HG03095 (cell line): ENCODE data around the gene CORO1C.

Source experiments
- ATAC-seq: cut with Tn5 transposase; IDR thresholded peaks from one replicate; pipeline ENCODE4 v1.9.1; 2021; ENCODE audit warnings: moderate library complexity; ENCODE audit not compliant: unreplicated experiment

CORO1C gene

DNA sequence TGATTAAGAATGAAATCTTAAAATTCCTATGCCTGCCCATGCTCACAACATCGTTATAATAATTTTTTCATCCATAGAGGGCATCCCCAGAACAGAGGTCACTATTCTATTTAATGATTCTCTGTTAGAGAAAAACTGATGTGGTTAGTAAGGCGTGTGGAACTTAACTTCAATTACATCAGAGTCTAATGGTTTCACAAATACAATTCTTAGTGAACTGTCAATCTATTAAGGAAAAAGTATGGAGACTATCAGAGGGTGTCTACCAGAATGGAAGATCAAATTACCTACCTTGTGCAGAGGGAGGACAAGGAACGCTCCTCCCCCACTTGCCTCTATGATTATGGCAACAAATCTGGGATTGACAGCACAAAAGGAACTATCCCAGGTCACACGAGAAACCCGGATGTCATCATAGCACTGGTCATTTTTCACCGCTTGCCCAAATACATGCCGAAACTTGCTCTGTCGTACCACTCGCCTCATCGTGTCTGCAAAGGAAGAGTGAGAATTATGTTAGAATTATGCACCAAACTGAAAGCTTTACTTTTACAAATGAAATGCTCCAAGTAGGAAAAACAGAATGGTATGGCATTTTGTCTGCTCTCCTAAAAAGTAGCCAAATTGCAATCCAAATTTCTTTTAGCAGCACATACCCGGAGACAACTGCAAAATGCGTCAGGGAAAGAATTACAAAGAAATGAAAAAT is 30.3 kb downstream of the CORO1C start:
- no peak for ATAC-seq

DNA sequence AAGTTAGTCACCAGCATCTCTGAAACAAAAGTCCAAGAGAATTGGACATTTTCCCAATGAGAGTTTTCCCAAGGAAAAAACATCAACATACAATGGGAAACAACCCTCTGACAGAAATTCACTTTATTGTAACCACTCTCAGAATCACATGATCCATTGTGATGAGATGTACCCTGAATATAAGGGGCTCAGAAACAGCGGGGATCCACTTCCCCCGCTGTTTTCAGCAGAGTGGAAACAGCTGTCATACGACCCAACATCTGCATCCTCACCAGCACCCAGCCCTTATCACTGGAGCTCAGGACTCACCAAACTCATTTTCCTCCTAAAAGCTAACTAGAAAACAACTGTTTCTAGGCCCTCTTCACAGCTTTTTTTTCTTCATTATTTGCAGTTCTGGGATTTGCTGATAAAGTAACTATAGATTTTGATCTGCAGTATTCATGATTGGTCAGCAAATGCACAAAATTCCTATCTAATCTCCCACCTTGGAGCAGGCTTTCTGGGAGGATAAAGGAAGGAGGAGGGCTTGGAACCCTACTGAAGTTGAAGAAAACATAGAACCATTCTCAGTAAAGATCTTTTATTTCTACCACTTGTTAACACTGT is 31.3 kb downstream of the CORO1C start:
- ATAC-seq, result no peak

DNA sequence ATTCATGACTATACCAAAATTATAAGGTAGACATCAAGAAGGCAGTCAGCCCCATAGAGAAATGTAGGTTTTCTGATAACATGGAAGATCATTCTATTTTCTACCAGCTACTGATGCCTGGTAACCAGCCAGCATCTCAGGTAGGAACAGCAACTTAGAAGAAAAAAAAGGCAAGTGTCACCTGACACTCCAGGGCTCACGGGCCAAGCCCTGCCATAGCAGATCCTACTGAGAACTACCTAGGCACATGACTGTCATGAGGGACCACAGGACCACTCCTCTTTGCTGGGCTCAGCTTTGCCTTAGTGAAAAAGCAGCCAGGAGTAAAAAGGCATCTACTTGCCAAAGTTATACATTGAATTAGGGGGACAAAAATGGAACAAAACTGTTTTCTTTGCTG is 33.4 kb downstream of the CORO1C start:
- no peak for ATAC-seq

DNA sequence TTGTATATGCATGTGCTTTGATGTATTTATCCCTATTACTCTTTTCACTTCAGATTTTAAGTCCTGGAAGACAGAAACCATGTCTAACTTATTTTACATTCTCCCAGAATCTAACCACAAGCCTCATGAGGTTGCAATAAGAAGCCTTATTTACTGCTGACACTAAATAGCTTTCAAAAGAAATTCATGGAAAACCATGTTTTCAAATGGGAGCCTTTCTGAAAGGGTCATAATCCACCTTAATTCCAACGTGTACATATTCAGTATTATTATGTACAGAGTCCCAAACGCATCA is 34.4 kb downstream of the CORO1C start:
- ATAC-seq, result no peak

DNA sequence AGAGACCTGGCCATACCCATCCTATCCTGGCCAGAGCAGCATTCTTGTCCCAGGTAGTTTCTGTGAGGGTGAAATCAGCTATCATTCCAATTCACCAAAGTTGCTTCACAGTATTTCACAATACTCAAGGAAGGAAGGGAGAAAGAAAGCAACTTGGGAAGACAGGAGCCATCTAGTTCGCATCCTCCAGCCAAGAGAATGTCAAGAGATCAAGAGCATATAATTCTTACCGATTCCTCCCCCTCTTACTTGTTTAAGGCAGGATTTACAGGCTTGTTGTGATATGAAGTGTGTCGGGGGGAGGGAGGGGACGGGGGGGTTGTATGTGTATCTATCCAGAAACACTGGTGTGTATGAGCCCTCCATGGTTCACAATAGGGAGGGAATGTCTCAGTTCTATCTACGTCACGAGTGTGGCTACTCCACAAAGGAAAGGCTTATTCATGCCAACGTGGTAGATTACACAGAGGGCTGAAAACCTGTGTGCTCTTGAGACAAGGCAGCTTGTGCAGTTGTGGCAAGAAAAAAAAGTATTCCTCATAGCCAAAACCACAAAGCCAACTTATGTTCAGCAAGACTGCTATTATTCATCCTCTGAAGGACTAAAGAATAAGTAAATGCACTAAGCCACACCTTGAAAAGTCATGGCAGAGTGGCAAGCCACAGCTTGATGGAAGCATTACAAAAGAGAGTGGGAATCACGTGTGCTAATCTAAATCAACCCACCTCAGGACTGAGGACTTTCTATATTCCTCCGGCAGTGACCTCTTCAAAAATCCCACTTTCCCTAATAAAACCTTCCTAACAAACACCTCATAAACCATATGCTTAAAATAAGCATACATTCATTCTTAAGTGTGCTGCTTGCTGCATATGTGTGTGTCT is 35.0 kb downstream of the CORO1C start:
- ATAC-seq, result no peak

DNA sequence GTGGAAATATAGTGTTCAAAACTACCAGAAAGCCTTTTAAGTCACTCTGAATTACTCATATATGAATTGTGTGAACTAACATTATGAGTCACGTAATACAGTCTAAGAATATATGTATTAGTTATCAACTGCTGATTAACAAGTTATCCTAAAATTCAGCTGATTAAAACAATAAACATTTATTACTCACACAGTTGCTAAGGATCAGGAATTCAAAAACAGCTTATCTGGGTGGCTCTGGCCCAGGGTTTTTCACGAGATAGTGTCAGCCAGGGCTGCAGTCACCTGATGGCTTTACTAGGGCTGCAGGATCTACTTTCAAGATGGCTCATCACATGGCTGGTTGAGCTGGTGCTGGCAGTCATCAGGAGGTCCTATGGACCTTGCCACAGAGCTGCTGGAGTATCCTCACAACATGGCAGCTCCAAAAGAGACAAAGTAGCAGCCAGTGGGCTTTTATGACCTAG is 36.5 kb downstream of the CORO1C start:
- ATAC-seq, result no peak

DNA sequence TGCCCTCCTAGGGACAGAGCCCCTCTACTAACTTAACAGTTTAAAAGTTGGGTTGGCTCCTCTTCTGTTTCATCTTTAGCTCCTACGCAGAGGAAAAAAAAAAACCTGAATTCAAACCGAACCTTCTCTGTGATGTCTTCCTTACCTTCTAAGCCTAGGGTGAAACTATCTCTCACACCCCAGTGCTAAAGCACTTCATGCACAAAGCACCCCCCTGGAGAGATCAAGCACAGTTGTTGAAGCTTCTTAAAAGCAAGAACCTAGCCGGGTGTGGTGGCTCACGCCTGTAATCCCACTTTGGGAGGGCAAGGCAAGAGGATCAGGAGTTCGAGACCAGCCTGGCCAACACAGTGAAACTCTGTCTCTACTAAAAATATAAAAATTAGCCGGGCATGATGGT is 37.6 kb downstream of the CORO1C start:
- ATAC-seq, result no peak

DNA sequence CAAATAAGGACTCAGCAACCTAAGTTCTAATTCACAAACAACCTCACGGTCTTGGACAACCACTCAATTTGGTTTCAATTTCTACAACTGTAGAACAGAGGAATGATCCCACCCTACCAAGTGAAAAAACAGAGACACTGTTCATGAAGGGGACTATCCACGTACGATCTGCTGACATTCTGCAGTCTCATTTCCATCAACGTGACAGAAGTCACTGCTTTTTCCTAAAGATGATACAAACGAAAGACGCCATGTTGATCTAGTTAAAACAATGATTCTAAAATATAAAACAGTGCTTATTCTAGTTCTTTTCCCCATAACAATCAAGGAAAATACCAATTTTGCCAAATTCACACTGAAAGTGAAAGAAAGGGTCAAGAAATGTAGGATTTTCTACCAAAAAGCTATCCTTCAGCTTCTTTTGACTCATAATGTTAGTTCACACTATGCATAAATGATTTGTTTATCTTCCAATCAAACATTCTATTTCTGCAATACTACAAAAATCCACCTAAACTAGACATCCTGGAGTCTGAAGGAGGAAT is 38.1 kb downstream of the CORO1C start:
- no peak for ATAC-seq

DNA sequence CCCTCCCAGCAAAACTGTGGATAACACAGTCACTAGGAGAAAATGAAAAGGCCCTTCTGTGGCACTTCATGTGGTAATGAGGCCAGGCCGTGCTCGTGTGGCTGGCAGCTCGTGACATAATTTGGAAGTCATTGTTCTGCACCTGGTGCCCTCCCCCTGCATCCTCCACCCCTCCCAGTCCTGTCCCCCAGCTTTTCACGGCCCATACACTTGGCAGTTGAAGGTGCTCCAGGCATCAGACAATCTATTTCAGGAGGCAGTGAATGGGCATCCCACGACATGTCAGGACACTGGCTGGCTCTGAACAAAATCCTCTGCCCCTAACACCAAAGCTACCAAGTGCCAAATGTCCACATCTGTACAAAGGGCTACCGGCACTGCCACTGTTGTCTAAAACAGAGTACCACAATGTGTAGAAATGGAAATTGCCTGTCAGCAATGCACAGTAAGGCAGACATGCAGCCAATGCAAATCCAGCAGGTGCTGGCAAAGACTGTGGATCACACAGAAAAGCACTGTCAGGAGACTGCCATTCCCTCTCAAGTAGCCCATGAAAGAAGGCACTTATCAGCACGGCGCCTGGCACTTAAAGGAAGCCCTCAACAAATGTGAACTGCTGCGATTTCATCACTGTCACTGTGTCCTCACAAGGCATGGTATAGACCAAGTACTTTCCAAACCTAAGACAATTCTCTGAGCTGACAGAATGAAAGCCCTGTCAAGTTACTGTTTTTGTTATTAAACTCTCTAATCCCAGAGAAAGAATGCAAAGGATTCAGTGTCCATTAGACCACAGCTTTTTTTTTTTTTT is 39.1 kb downstream of the CORO1C start:
- ATAC-seq, result no peak

DNA sequence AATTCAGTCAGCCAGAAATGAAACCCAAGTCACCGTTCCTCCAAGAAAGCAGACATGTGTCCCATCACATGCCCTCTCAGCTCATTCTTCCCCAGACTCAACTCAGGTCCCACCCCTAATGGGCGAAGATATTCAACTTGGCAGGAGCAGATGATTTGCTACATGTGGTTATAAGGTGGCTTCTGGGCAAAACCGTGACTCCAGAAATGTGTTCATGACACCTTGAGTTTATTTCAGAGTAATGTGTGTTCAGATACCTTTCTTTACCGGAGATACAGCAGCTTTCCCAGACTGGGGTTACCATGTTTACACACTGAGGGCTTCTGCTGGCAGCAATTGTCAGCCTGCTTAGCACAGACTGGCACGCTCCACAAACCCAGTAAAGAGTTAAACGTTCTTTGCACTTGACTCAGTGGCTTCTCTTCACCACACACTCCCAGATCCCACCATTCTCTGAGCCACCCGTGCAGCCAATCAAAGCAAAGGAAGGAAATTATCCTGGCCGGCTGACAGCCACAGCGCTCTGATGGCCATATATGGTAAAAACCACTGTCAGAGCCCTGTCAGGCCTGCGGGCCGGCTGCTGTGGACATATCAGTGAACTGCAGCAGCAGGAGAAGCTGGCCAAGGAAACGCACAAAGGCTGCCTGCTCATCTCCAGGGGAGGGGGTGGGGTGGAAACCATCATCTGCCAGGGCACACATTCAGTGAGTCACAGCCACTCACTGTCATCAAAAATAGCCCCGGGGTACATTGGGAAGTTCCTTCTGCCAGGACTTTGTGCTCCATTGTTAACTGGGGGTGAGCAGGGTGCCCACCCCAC is 39.9 kb downstream of the CORO1C start:
- ATAC-seq, result peak; percentile 71

DNA sequence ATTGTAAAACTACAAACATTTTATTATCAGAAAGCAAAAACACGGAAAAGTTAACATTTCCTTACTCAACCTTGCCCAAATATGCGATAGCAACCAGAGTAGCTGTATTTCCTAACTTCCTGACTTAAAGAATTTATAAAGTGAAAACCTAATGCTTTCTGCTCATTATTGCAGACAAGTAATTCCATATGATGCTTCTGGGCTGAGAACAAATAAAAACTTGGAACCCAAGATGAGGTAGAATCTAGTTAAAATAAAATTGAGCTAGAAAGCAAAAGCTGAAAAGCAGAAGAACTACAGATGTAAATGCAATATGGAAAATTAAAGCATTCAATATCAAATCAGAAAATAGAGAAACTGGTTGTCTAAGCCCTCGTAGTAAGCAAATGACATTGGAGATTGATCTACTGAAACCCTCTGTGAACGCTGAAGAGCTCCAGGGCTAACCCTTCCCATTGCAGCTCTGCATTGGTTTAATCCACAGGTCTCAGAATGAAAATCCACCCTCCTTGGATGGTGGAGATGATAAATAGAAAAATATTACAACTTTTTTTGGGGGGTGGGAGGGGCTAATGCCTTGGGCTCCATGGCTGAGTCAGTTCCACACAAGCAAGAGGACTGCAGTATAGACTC is 40.7 kb downstream of the CORO1C start:
- no peak for ATAC-seq

DNA sequence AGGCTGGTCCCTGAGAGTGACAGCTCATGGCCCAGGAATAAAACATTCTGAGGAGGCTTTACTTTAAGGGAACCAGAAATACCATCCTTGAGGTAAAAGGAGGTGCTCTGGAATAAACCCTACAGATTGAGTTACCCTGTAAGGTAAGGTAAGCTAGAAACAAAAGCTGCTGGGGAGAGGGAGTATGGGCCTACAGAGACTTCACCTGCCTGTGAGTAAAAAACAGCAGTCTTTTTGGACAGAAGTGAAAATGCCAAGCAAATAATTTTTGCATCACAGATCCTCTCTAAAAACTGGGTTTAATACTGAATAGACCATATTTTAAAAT is 41.2 kb downstream of the CORO1C start:
- ATAC-seq, result no peak

DNA sequence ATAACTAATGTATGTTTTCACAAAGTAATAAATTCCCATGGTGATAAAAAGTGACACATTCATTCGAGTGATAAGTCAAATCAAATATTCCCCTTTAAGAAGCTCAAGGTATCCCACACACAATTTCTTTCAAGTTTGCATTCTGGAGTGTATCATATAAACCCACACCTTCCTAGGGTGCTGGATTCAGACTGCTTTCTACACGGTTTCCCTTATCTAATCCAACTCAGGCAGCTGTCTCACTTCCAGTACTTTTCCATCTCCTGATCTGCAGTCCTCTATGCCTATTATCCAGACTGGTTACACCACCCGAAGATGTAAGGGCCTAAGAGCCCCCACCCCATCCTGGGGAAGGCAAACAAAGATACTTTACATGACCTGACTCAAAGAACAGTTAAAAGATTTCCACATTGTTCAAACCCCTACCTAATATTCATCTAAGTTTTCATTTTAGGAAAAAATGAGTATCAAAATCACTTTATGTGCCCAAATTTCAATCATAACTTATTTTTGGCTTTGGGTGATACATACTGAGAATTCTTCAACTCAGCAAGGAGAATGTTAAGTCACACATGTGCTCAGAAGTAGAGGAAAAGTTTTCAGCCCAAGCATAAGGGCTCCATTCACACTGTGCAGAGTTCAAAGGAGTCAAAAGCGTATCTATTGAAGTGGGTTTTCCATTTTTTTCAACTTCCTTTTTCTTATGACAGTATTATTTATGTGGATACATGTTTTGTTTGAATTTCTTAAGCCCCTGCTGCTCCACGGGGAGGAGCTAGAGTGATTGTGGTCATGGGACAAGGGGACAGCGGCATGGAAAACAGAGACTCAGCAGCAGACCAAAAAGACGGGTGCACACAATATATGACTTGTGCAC is 41.8 kb downstream of the CORO1C start:
- no peak for ATAC-seq

DNA sequence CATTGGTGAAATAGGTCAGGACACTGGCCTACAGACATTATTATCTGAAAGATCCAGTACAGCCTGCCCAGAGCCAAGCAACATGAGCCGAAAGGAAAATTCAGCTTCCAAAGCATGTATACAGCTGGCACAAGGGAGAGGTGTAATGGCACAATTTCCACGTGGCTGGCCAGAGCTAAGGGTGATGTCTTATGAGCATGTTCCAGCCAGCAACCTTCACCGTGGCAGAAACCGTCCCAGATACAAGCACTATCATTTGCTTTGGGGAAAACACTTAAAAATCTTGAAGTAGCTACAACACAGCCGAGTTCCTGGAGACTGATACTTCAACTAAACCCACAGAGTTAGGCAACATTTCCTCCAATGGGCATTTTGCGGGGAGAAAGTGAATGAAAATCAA is 44.5 kb downstream of the CORO1C start:
- ATAC-seq, result no peak

DNA sequence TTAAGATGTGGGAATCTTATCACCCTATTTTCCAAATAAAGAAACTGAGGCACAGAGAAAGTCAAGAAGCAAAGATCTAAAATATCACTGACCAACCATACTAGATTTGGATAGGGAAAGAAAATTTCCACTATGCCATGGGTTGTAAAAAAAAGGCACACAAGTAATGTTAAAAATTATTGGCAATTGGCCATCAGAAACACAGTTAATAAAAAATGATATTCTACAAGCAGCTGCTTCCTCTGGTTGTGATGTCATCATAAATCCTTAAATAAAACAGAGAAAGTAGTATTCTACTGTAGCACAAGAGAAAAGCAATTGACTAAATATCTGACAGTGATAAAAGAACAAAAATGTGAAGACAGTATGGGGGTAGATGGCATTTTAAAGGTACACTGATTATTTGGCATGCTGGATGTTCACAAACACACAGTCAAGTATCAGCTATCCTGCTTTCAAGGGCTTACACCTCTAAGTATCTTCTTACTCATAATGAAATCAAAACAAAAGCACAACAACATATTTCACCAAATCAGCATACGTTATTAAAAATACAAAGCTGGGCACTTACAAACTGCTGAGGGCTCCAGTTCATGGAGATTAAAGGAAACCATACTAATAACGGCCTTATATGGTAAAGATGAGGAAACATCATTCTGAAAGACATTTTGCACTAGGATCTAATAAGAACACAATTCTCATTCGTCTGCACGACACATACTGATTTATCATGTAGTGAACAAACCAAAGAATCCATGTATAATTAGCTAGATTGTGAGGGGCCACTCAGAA is 45.7 kb downstream of the CORO1C start:
- ATAC-seq, result no peak

DNA sequence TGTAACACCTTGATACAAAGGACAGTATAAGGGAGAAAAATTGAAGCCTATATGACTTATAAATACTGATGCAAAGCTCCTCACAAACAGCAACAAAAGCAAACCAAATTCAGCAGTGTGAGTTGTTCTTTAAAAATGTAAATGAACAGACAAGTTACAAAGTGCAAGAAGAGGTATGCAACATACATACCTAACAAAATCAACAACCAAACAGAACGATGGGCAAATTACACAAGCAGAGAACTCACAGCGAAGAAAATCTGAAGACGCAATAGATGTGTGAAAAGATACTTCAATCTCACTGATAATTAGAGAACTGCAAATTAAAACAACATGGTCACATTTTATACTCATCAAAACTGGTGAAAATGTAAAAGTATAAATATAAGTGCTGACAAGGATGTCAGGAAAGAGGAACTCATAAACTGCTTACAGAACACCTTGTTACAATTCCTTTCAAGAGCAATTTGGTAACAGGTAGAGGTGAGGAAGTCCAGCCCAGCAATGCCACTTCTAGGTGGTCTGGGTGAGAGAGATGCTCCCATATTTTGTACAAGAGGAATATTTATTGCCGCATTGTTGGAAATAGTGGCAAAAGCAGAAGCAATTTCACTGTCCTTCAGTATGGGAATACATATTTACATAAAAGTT is 47.3 kb downstream of the CORO1C start:
- ATAC-seq, result no peak

DNA sequence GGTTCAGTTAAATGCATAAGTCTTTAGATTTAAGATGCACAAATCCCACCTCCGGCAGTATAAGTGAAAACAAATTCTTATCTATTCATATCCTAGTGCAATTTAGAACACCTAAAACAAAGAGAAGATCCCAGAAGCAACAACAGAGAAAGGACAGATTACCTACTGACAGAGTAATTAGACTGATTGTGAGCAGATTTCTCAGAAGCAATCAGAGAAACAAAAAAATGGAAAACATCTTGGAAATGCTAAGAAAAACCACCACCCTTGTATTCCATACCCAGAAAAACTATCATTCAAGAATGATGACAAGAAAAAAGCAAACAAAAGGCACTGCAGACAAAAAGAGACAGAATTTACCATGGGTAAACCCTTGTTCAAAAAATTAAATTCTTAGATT is 50.0 kb downstream of the CORO1C start:
- ATAC-seq, result no peak
